GM18520 (cell line): ENCODE data around the gene GIMAP1.
"Not testable (repeated sequence)": the region's sequence is repeated elsewhere in the genome, so short reads cannot be mapped to it uniquely, and the experiment has no call there.

ENCODE experiments used
- ATAC-seq: cut with Tn5 transposase; IDR thresholded peaks from one replicate; pipeline ENCODE4 v1.9.1; 2021; ENCODE audit not compliant: unreplicated experiment

Gene GIMAP1

GRCh38 chr7:150716368-150716767 lies at the start of gene GIMAP1:
GIMAP1 (plus strand) TSS chr7:150716613; CDS start chr7:150719048, 2,435 bp downstream.
- ATAC-seq = no peak

- ATAC-seq = peak; percentile 63
Measured at GRCh38 chr7:150668472-150668911, 47.9 kb upstream of the GIMAP1 start.

GRCh38 chr7:150668977-150669376 lies 47.4 kb upstream of the GIMAP1 start:
- ATAC-seq = no peak

- not testable (repeated sequence) for ATAC-seq
Measured at GRCh38 chr7:150671798-150672585, 44.4 kb upstream of the GIMAP1 start.

GRCh38 chr7:150675714-150676113 lies 40.7 kb upstream of the GIMAP1 start:
- ATAC-seq = no peak

- ATAC-seq = not testable (repeated sequence)
Measured at GRCh38 chr7:150676276-150676675, 40.1 kb upstream of the GIMAP1 start.

- ATAC-seq = not testable (repeated sequence)
Measured at GRCh38 chr7:150676854-150677253, 39.6 kb upstream of the GIMAP1 start.

- ATAC-seq = not testable (repeated sequence)
Measured at GRCh38 chr7:150678601-150679000, 37.8 kb upstream of the GIMAP1 start.

- ATAC-seq = not testable (repeated sequence)
Measured at GRCh38 chr7:150680364-150680763, 36.0 kb upstream of the GIMAP1 start.

- peak; percentile 70 for ATAC-seq
Measured at GRCh38 chr7:150685219-150686029, 31.0 kb upstream of the GIMAP1 start, which contains the start of gene GIMAP2. GIMAP2 (plus strand) TSS chr7:150685706; CDS start chr7:150687060, 1,354 bp downstream.

GRCh38 chr7:150686030-150686631 lies 30.3 kb upstream of the GIMAP1 start:
- no peak for ATAC-seq

GRCh38 chr7:150688630-150689029 lies 27.8 kb upstream of the GIMAP1 start:
- no peak for ATAC-seq

GRCh38 chr7:150695654-150696053 lies 20.8 kb upstream of the GIMAP1 start:
- no peak for ATAC-seq

GRCh38 chr7:150703209-150703608 lies 13.2 kb upstream of the GIMAP1 start:
- no peak for ATAC-seq

- ATAC-seq = no peak
Measured at GRCh38 chr7:150715293-150715692, 1.1 kb upstream of the GIMAP1 start.

- ATAC-seq = no peak
Measured at GRCh38 chr7:150715738-150716137, 675 bp upstream of the GIMAP1 start.

- ATAC-seq = no peak
Measured at GRCh38 chr7:150716939-150717338, 526 bp downstream of the GIMAP1 start.

- no peak for ATAC-seq
Measured at GRCh38 chr7:150717814-150718420, 1.5 kb downstream of the GIMAP1 start.

GRCh38 chr7:150719436-150719835 lies 3.0 kb downstream of the GIMAP1 start:
- ATAC-seq = no peak

- ATAC-seq = no peak
Measured at GRCh38 chr7:150719960-150720891, 3.8 kb downstream of the GIMAP1 start.
